DND-41 (cell line): ENCODE results near the gene IQSEC2.

ENCODE experiments used
- CTCF ChIP-seq: IDR thresholded peaks from 2 replicates; pipeline ENCODE4 v1.5.1; 2012; ENCODE audit warnings: borderline replicate concordance, low read length, moderate library complexity, mild to moderate bottlenecking; ENCODE audit not compliant: poor library complexity, severe bottlenecking; ENCODE audit errors: extremely low read depth
- EZH2 ChIP-seq: IDR thresholded peaks from 3 replicates; pipeline ENCODE4 v1.6.1; 2012; ENCODE audit warnings: borderline replicate concordance, low read depth, mild to moderate bottlenecking, moderate library complexity, low read length, inconsistent platforms; ENCODE audit not compliant: severe bottlenecking

DNA sequence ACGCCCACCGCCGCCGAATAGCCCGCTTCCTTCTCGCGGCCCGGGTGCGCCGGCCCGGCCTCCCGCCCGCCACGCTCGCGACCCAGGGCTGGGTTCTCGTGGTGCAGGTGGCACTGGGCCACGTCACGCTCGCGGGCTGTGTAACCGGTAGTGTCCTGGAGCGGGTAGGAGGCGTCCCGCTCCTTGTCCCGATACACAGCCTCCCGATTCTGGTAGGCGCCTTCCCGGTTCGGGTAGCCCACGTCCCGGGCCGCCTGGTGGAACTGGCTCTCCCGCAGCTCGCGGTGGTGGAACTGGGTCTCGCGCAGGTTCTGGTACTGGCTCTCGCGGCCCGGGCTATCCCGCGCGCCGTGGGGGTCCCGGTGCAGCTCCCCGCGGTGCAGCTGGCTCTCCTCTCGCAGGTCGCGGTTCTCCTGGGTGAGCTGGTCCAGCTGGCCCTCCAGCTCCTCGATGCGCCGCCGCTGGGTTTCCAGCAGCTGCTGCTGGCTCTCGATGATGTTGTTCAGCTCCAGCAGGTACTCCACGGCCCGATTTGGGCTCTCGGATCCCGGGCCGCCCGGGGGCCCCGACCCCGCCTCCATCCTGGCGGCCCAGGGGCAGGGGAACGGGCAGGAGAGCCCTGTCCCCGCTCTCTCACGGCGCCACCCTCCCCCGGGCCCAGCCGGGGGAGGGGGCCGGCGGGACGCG, 39.3 kb upstream of the IQSEC2 start:
- TF ChIP-seq CTCF (no peak), EZH2 (no peak)
